ENCODE data around the gene BORCS8.

- TF ChIP-seq CTCF (IDR thresholded peaks at IDR 0.05): no peak
- no peak for TF ChIP-seq POLR2A (IDR thresholded peaks at IDR 0.05)
Measured at GRCh38 chr19:19160461-19161035, 31.4 kb downstream of the BORCS8 start.

Data from tibial nerve (tissue), 3 donors.